NT2/D1 (cell line): ENCODE data around the gene RYR3.

Experiments used
- DNase-seq: peaks from one replicate; pipeline ENCODE4 v3.0.0-alpha.2; 2011; ENCODE audit warnings: low read depth, low spot score
- H3K27me3 ChIP-seq: 2 replicates; pipeline ENCODE4 v1.6.0; 2011; ENCODE audit warnings: mild to moderate bottlenecking; ENCODE audit not compliant: insufficient read length, insufficient read depth
- H3K36me3 ChIP-seq: 2 replicates; pipeline ENCODE4 v1.6.1; 2011; ENCODE audit warnings: mild to moderate bottlenecking, low read length, mixed read lengths; ENCODE audit not compliant: insufficient read depth, insufficient read length
- H3K4me1 ChIP-seq: 2 replicates; pipeline ENCODE4 v1.5.1; 2011; ENCODE audit not compliant: insufficient read depth, insufficient read length
- H3K4me3 ChIP-seq: 2 replicates; pipeline ENCODE4 v1.5.1; 2011; ENCODE audit warnings: low read depth; ENCODE audit not compliant: insufficient read length
- H3K9ac ChIP-seq: 2 replicates; pipeline ENCODE4 v1.6.0; 2011; ENCODE audit warnings: low read depth; ENCODE audit not compliant: insufficient read length
- H3K9me3 ChIP-seq: 2 replicates; pipeline ENCODE4 v1.5.1; 2011; ENCODE audit warnings: mild to moderate bottlenecking, low read length; ENCODE audit not compliant: insufficient read depth
- SUZ12 ChIP-seq: IDR thresholded peaks from 2 replicates; pipeline ENCODE4 v1.6.1; 2011; ENCODE audit not compliant: insufficient read length, insufficient read depth; ENCODE audit errors: extremely low read depth
- YY1 ChIP-seq: IDR thresholded peaks from 2 replicates; pipeline ENCODE4 v1.6.1; 2011; ENCODE audit not compliant: insufficient read length, insufficient read depth
- ZNF274 ChIP-seq: IDR thresholded peaks from 2 replicates; pipeline ENCODE4 v1.6.1; 2011; ENCODE audit warnings: mild to moderate bottlenecking, low read depth, low read length

Gene RYR3

GRCh38 chr15:33476908-33477307, 166.1 kb downstream of the RYR3 start:
- Histone ChIP-seq H3K9me3 (no peaks in the 10 kb centered on the region; the same call in 1 of the 2 replicates), H3K36me3 (no peaks in the 10 kb centered on the region), H3K9ac (no peak overlapping the region), H3K4me3 (no peak overlapping the region), H3K4me1 (no peaks in the 10 kb centered on the region), H3K27me3 (no peaks in the 10 kb centered on the region)
- no peak for DNase-seq
- TF ChIP-seq SUZ12 (no peak), ZNF274 (no peak), YY1 (no peak)

- Histone ChIP-seq H3K27me3 (no peaks in the 10 kb centered on the region), H3K4me3 (no peak overlapping the region), H3K36me3 (no peaks in the 10 kb centered on the region), H3K4me1 (no peaks in the 10 kb centered on the region), H3K9me3 (0 out of 2 replicates have a peak, but pooled peaks cover 3% of the 10 kb centered on the region), H3K9ac (no peak overlapping the region)
- TF ChIP-seq YY1 (no peak), SUZ12 (no peak), ZNF274 (no peak)
- no peak for DNase-seq
Measured at GRCh38 chr15:33489335-33489734, 178.6 kb downstream of the RYR3 start.

GRCh38 chr15:33490703-33491102, 179.9 kb downstream of the RYR3 start:
- DNase-seq, result no peak
- Histone ChIP-seq H3K4me1 (no peaks in the 10 kb centered on the region), H3K27me3 (no peaks in the 10 kb centered on the region), H3K36me3 (no peaks in the 10 kb centered on the region), H3K9me3 (0 out of 2 replicates have a peak, but pooled peaks cover 3% of the 10 kb centered on the region), H3K4me3 (no peak overlapping the region), H3K9ac (no peak overlapping the region)
- TF ChIP-seq SUZ12 (no peak), YY1 (no peak), ZNF274 (no peak)

GRCh38 chr15:33492434-33493052, 181.8 kb downstream of the RYR3 start:
- 0 out of 2 replicates have a peak, but pooled peaks cover 3% of the 10 kb centered on the region for H3K9me3 ChIP-seq
- TF ChIP-seq ZNF274 (no peak), SUZ12 (no peak), YY1 (no peak)
- H3K9ac ChIP-seq, result no peak overlapping the region
- H3K4me3 ChIP-seq, result no peak overlapping the region
- no peak for DNase-seq
- H3K36me3 ChIP-seq, result no peaks in the 10 kb centered on the region
- no peaks in the 10 kb centered on the region for H3K27me3 ChIP-seq
- no peaks in the 10 kb centered on the region for H3K4me1 ChIP-seq

GRCh38 chr15:33494306-33494705, 183.5 kb downstream of the RYR3 start:
- H3K4me3 ChIP-seq, result no peak overlapping the region
- no peak for DNase-seq
- H3K27me3 ChIP-seq, result no peaks in the 10 kb centered on the region
- TF ChIP-seq ZNF274, result no peak
- no peak for TF ChIP-seq YY1
- no peak for TF ChIP-seq SUZ12
- H3K36me3 ChIP-seq, result no peaks in the 10 kb centered on the region
- H3K9me3 ChIP-seq, result 0 out of 2 replicates have a peak, but pooled peaks cover 2% of the 10 kb centered on the region
- no peak overlapping the region for H3K9ac ChIP-seq
- H3K4me1 ChIP-seq, result no peaks in the 10 kb centered on the region

DNA sequence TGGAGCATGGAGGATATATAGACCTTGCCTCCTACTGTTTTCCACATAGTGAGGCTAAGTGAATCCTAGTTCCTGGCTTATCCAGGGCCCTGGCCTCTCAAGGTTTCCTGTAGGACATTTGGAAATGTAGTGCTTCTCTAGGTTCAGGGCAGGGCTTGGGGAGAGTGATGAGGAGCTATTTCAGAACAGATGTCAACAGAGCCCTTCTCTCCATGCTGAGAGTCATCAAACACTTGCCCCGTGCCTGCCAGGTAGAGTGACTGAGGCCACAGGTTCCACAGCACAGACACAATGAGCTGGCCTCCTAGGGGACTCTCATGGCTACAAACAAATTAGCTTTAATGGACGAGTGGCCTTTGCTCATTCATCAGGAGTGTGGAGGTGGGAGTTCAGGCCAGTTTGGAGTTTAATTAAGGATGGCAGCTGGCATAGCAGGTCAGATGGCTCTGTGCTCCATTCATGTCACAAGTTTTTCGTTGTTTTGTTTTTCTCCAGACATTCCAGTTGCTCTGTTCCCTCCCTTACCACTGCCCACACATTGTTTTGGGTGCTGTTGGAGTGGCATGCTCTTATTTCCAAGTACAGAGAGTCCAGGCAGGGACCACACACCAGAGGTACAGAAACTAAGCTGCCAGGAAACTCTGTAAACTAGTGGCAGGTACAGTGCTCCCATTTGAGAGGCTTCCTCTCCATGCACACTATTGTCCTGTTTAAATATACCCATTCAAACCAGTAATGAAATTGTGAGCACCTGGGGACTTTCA, 189.8 kb downstream of the RYR3 start:
- H3K9ac ChIP-seq, result no peak overlapping the region
- no peak for DNase-seq
- H3K36me3 ChIP-seq, result no peaks in the 10 kb centered on the region
- H3K4me3 ChIP-seq, result no peak overlapping the region
- H3K4me1 ChIP-seq, result no peaks in the 10 kb centered on the region
- no peak for TF ChIP-seq SUZ12
- no peak for TF ChIP-seq YY1
- no peak for TF ChIP-seq ZNF274
- H3K9me3 ChIP-seq, result no peaks in the 10 kb centered on the region
- no peaks in the 10 kb centered on the region for H3K27me3 ChIP-seq

- Histone ChIP-seq H3K4me3 (no peak overlapping the region), H3K27me3 (no peaks in the 10 kb centered on the region), H3K9me3 (no peaks in the 10 kb centered on the region), H3K36me3 (no peaks in the 10 kb centered on the region), H3K4me1 (no peaks in the 10 kb centered on the region), H3K9ac (no peak overlapping the region)
- TF ChIP-seq YY1 (no peak), ZNF274 (no peak), SUZ12 (no peak)
- DNase-seq, result no peak
Measured at GRCh38 chr15:33503681-33504080, 192.9 kb downstream of the RYR3 start.
